ENCODE data around the gene CIC. TPM values are rescaled to one million over a fixed set of nuclear protein-coding genes. Genes with fewer than 3 reads are reported as not detected.
"Not testable (repeated sequence)": the region's sequence is repeated elsewhere in the genome, so short reads cannot be mapped to it uniquely, and the experiment has no call there.

The CIC gene
- total RNA-seq, 1 donor from 2014 or later: 19.5 TPM

- DNase-seq: peak; percentile 67
Measured at GRCh38 chr19:42255766-42256745, 13.0 kb upstream of the CIC start.

- not testable (repeated sequence) for DNase-seq
Measured at GRCh38 chr19:42257842-42258241, 11.2 kb upstream of the CIC start.

- no peak for DNase-seq
Measured at GRCh38 chr19:42261763-42262162, 7.3 kb upstream of the CIC start.

DNA sequence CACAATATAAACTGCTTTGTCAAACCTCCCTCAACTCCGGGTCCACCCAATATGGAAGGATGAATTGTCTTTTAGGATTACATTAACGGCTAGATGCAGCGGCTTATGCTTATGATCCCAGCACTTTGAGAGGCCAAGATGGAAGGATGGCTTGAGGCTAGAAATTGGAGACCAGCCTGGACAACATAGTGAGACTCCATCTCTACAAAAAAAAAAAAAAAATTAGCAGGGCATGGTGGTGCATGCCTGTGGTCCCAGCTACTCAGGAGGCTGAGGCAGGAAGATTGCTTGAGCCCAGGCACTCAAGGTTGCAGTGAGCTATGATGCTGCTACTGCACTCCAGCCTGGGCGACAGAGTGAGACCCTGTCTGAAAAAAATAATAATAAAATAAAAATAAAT lies 2.9 kb upstream of the CIC start:
- DNase-seq: not testable (repeated sequence)

- DNase-seq: not testable (repeated sequence)
Measured at GRCh38 chr19:42266928-42267603, 2.0 kb upstream of the CIC start.

DNA sequence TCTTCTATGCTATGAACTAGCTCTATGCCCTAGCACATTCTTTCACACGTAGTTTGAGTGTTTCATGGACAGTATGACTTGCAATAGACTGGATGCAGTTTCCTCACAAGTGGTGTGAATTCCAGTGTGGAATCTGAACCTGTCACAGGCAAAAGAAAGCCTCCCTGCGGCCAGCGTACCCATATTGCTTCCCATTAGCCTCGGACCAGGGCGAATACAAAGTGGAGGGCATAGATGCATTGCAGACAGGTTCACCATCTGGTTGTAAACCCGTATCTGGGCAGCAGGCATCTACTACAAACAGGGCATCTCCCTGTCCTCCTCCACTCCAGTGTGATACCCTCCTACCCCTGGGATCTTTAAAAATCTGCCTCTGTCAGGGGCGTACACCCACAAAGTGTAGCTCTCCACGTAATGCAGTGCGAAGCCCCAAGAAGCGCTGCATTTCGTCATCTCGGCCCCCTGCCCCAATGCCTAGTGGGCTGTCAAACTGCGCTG lies 1.4 kb upstream of the CIC start:
- no peak for DNase-seq

- DNase-seq: peak; percentile 98
Measured at GRCh38 chr19:42268142-42268703, 829 bp upstream of the CIC start.

- no peak for DNase-seq
Measured at GRCh38 chr19:42269478-42270345, 660 bp downstream of the CIC start.

DNA sequence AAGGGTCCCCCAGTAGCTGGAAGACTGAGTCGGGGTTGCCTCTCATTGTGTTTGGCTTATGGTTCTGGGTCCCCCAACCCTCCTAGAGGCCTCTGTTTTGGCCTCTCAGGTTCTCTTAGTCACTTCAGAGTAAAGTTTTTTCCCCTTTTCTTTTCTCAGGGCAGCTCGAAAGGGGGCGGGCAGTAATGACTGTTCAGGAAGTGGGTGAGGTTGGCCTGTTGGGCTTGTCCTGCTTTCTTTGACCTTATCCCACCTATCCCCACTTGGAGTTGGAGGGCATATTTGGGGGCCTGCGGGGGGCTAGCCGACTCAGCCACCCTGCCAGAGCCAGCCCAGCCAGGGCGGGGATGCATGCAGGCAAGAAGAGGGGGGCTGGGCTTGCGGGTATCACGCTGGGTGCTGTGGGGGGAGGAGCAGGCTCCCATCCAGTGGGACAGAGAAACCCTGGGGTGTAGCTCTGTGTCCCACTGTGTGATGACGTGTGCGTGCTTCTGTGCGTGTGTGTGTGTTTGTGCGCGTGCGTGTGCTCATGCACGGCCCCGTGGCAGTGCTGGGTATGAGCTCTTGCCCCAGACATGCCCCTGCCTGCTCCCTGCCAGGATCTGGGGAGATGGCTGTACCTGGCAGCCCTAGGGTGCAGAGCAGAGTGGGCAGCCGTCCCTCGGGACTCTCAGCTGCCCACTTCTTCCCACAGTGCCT lies 1.4 kb downstream of the CIC start:
- DNase-seq: peak; percentile 48

- DNase-seq: no peak
Measured at GRCh38 chr19:42271045-42271419, 2.0 kb downstream of the CIC start.

GRCh38 chr19:42271861-42272534 lies 2.9 kb downstream of the CIC start:
- DNase-seq: no peak

- no peak for DNase-seq
Measured at GRCh38 chr19:42272535-42272897, 3.5 kb downstream of the CIC start.

DNA sequence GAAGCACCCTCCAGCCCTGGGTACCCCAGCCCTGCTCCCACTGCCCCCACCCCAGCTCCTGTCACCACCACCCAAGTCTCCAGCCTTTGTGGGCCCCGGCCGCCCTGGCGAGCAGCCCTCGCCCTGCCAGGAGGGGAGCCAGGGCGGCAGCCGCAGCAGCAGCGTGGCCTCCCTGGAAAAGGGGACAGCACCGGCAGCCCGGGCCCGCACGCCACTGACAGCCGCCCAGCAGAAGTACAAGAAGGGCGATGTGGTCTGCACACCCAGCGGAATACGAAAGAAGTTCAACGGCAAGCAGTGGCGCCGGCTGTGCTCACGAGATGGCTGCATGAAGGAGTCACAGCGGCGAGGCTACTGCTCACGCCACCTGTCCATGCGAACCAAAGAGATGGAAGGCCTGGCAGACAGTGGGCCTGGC lies 3.9 kb downstream of the CIC start:
- no peak for DNase-seq

DNA sequence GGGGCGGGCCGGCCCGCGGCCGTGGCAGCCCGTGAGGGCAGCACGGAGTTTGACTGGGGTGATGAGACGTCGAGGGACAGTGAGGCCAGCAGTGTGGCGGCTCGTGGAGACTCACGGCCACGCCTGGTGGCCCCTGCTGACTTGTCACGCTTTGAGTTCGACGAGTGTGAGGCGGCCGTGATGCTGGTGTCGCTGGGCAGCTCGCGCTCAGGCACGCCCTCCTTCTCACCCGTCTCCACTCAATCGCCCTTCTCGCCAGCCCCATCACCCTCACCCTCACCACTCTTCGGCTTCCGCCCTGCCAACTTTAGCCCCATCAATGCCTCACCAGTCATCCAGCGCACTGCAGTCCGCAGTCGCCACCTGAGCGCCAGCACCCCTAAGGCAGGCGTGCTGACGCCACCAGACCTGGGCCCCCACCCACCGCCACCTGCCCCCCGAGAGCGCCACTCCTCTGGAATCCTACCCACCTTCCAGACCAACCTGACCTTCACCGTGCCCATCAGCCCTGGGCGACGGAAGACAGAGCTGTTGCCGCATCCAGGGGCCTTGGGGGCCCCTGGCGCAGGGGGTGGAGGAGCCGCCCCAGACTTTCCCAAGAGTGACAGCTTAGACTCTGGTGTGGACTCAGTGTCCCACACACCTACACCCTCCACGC lies 4.5 kb downstream of the CIC start:
- DNase-seq: no peak

DNA sequence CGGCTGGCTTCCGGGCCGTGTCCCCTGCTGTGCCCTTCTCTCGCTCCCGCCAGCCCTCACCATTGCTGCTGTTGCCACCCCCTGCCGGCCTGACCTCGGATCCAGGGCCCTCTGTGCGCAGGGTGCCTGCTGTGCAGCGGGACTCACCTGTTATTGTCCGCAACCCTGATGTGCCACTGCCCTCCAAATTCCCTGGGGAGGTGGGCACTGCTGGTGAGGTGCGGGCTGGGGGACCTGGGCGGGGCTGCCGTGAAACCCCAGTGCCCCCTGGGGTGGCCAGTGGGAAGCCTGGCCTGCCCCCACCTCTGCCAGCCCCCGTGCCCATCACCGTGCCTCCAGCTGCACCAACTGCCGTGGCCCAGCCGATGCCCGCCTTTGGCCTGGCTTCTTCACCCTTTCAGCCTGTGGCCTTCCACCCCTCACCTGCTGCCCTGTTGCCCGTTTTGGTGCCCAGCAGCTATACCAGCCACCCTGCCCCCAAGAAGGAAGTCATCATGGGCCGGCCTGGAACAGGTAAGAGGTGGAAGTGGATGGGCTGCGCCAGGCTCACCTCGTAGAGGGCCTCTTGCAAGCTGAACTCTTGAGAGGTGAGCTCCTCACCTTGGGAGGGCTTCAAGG lies 5.1 kb downstream of the CIC start:
- DNase-seq: no peak

GRCh38 chr19:42275103-42275502 lies 6.1 kb downstream of the CIC start:
- no peak for DNase-seq

DNA sequence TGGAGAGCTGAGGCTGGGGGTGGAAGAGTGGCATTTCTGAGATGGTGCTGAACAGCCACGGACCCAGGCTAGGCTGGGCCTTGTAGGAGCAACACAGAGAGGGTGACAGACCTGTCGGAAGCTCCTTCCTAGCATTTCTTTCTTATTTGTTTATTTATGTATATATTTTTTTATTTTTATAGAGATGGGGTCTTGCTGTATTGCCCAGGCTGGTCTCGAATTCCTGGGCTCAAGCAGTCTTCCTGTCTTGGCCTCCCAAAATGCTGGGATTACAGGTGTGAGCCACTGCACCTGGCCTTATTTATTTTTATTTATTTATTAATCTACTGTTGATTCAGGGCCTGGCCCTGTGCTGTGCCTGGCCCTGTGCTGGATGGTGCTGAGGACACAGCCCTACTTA lies 6.5 kb downstream of the CIC start:
- DNase-seq: no peak

DNA sequence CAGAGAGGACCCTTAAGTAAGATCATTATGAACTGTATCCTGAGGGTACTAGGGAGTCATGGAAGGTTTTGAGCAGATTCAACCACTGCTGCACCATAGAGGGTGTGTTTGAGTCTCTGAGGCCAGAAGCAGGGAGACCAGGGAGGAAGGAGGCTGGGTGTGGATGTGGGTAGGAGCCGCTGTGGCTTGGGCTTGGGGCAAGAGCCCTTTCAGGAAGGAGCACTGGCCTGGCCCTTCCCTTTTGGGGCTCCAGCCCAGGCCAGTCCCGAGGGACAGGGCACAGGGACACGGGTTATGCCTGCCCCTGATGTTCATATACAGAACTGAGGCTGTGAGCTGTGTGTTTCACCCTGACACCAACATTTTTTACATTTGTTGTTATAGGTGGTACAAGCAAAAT lies 7.2 kb downstream of the CIC start:
- no peak for DNase-seq

GRCh38 chr19:42276821-42277220 lies 7.8 kb downstream of the CIC start:
- DNase-seq: no peak

Measured in occipital lobe (tissue), 2 donors.